HCT116 (cell line): ENCODE data around the gene ZNF473. TPM values are rescaled to one million over a fixed set of nuclear protein-coding genes. Genes with fewer than 3 reads are reported as not detected.

ENCODE experiments used
- ATAC-seq: fragments of 200-7000 bp; cut with Tn5 transposase; 2 replicates; pipeline ENCODE4 v1.9.1; 2020; ENCODE audit warnings: mild to moderate bottlenecking, moderate library complexity
- BruUV-seq: library from RNA; stranded (reverse); fragments of 400-500 nt; replicated peaks from 2 replicates; lab custom pipeline; 2021; lab: Mats Ljungman, UMichigan
- CTCF ChIA-PET: fragments of 300-600 bp; sonication (Branson Sonifier 250); formaldehyde crosslinking; loops from one replicate; lab custom pipeline; 2021; ENCODE audit warnings: antibody characterized with exemption; lab: Charles Lee
- POLR2A ChIA-PET: fragments of 300-600, 350-600 bp; sonication (Branson Sonifier 250); formaldehyde crosslinking; loops from one replicate; lab custom pipeline; 2021; ENCODE audit warnings: antibody characterized with exemption; lab: Charles Lee
- RAD21 ChIA-PET, 2 experiments: fragments of 300-600 bp; sonication (Branson Sonifier 250); formaldehyde crosslinking; loops; one replicate each; lab custom pipeline; 2023; ENCODE audit warnings: low total read pairs in 2 of 2; ENCODE audit not compliant: uncharacterized antibody in 2 of 2, unreplicated experiment in 2 of 2, low non-redundant PET in 1 of 2; lab: Charles Lee
- DNase-seq: peaks from one replicate; pipeline ENCODE4 v3.0.0-alpha.2; 2010; ENCODE audit warnings: low read depth, low spot score
- H2AFZ ChIP-seq: fragments of 200-600 bp; shearing (Covaris generic), sonication (generic); 2 replicates; pipeline ENCODE4 v1.6.1; 2017; ENCODE audit warnings: low read depth, mixed run types, mixed read lengths, antibody characterized with exemption, low read length; ENCODE audit not compliant: poor library complexity, severe bottlenecking
- H3K27ac ChIP-seq: 2 replicates; pipeline ENCODE4 v1.5.1; 2012; ENCODE audit warnings: low read depth, low read length
- H3K27me3 ChIP-seq: fragments of 200-600 bp; sonication (generic); 2 replicates; pipeline ENCODE4 v1.6.1; 2016; ENCODE audit warnings: mixed run types, low read length, mixed read lengths; ENCODE audit not compliant: insufficient read depth
- H3K36me3 ChIP-seq, 2 experiments: fragments of 200-500 bp in 1 of 2; fragments of 200-600 bp in 1 of 2; sonication (Bioruptor generic) in 1 of 2; sonication (generic) in 1 of 2; 2 replicates each; pipeline versions ENCODE4 v1.5.1 to v1.6.1; 2014 to 2016; ENCODE audit warnings: low read length in 2 of 2, inconsistent platforms in 1 of 2, mixed read lengths in 1 of 2, mixed run types in 1 of 2; ENCODE audit not compliant: insufficient read depth in 2 of 2, control insufficient read depth in 1 of 2
- H3K4me1 ChIP-seq, 2 experiments: fragments of 200-600 bp in 1 of 2; sonication (generic) in 1 of 2; 2 replicates each; pipeline versions ENCODE4 v1.5.1 to v1.6.1; 2012 to 2017; ENCODE audit warnings: low read length in 2 of 2, inconsistent platforms in 1 of 2, mild to moderate bottlenecking in 1 of 2, mixed read lengths in 1 of 2, mixed run types in 1 of 2, moderate library complexity in 1 of 2; ENCODE audit not compliant: insufficient read depth in 2 of 2, control insufficient read depth in 1 of 2
- H3K4me2 ChIP-seq: fragments of 200-600 bp; sonication (generic); 2 replicates; pipeline ENCODE4 v1.6.1; 2017; ENCODE audit warnings: mixed run types, low read length, mixed read lengths
- H3K4me3 ChIP-seq, 2 experiments: fragments of 200-600 bp in 1 of 2; sonication (generic) in 1 of 2; replicated peaks in 1 of 2; 2 replicates each; pipeline ENCODE4 v1.5.1; 2011 to 2016; ENCODE audit warnings: low read length in 2 of 2, control low read depth in 1 of 2, low read depth in 1 of 2, mild to moderate bottlenecking in 1 of 2, mixed read lengths in 1 of 2, mixed run types in 1 of 2
- H3K79me2 ChIP-seq: fragments of 200-600 bp; sonication (generic); 2 replicates; pipeline ENCODE4 v1.6.1; 2017; ENCODE audit warnings: mild to moderate bottlenecking, mixed run types, low read length, moderate library complexity, mixed read lengths; ENCODE audit not compliant: insufficient read depth
- H3K9ac ChIP-seq: fragments of 200-600 bp; sonication (generic); 2 replicates; pipeline ENCODE4 v1.6.1; 2016; ENCODE audit warnings: low read length, mixed read lengths
- H3K9me2 ChIP-seq: fragments of 200-600 bp; sonication (generic), shearing (Covaris generic); 2 replicates; pipeline ENCODE4 v1.6.1; 2017; ENCODE audit warnings: mixed run types, mild to moderate bottlenecking, moderate library complexity; ENCODE audit not compliant: insufficient read depth
- H3K9me3 ChIP-seq, 2 experiments: fragments of 200-500 bp in 1 of 2; fragments of 200-600 bp in 1 of 2; sonication (Bioruptor generic) in 1 of 2; sonication (generic) in 1 of 2; 2 replicates each; pipeline ENCODE4 v1.6.1; 2014 to 2017; ENCODE audit warnings: low read length in 2 of 2, mixed read lengths in 2 of 2, inconsistent platforms in 1 of 2, low read depth in 1 of 2, mild to moderate bottlenecking in 1 of 2, mixed run types in 1 of 2, moderate library complexity in 1 of 2; ENCODE audit not compliant: control insufficient read depth in 1 of 2, insufficient read depth in 1 of 2
- H4K20me1 ChIP-seq: fragments of 200-600 bp; sonication (generic), shearing (Covaris generic); 2 replicates; pipeline ENCODE4 v1.6.1; 2017; ENCODE audit warnings: mixed run types, mild to moderate bottlenecking, moderate library complexity; ENCODE audit not compliant: insufficient read depth
- ATF3 ChIP-seq: IDR thresholded peaks from 2 replicates; pipeline ENCODE4 v1.6.1; 2012
- CTCF ChIP-seq, 3 experiments: fragments of 200-600 bp in 1 of 3; sonication (generic) in 1 of 3; IDR thresholded peaks in 2 of 3; conservative IDR thresholded peaks in 1 of 3; 2 replicates each; pipeline ENCODE4 v1.5.1; 2012 to 2017; ENCODE audit warnings: low read depth in 2 of 3, low read length in 2 of 3, antibody characterized with exemption in 1 of 3, borderline replicate concordance in 1 of 3, control low read depth in 1 of 3, mild to moderate bottlenecking in 1 of 3, mixed read lengths in 1 of 3, mixed run types in 1 of 3, moderate library complexity in 1 of 3; ENCODE audit not compliant: insufficient read depth in 1 of 3
- EGR1 ChIP-seq: IDR thresholded peaks from 2 replicates; pipeline ENCODE4 v1.6.1; 2012; ENCODE audit warnings: low read depth
- ELF1 ChIP-seq: IDR thresholded peaks from 2 replicates; pipeline ENCODE4 v1.6.1; 2012; ENCODE audit warnings: low read depth, borderline replicate concordance
- POLR2A ChIP-seq: IDR thresholded peaks from 2 replicates; pipeline ENCODE4 v1.7.0; 2011; ENCODE audit warnings: borderline replicate concordance; ENCODE audit not compliant: insufficient read depth, insufficient read length; ENCODE audit errors: extremely low read depth
- REST ChIP-seq: IDR thresholded peaks from 2 replicates; pipeline ENCODE4 v1.6.1; 2012; ENCODE audit warnings: low read depth
- SP1 ChIP-seq: IDR thresholded peaks from 2 replicates; pipeline ENCODE4 v1.6.1; 2012; ENCODE audit warnings: low read depth
- TCF7L2 ChIP-seq: IDR thresholded peaks from 2 replicates; pipeline ENCODE4 v1.7.0; 2011; ENCODE audit warnings: borderline replicate concordance, inconsistent platforms; ENCODE audit not compliant: insufficient read depth, insufficient read length; ENCODE audit errors: extremely low read depth
- ZFX ChIP-seq: fragments of 450-650 bp; IDR thresholded peaks from 2 replicates; pipeline ENCODE4 v1.6.1; 2017
- intact Hi-C: fragments of 100-400 bp; cut with micrococcal nuclease; formaldehyde crosslinking; loops from 2 replicates; pipeline ENCODE4 v1.10.0; 2022
- total RNA-seq: library from RNA; stranded (reverse); gene quantifications from one replicate; pipeline ENCODE4 v1.2.1, GENCODE V29; 2021; ENCODE audit not compliant: unreplicated experiment

ZNF473 gene
- total RNA-seq, 1 experiment from 2014 or later, result 19.8 TPM

GRCh38 chr19:50022823-50023222, 3.0 kb upstream of the ZNF473 start (continued):
- TF ChIP-seq REST (no peak), ELF1 (no peak), TCF7L2 (no peak), SP1 (no peak), ZFX (no peak), EGR1 (no peak), POLR2A (no peak)

GRCh38 chr19:50024719-50025021, 1.1 kb upstream of the ZNF473 start:
- intact Hi-C loops, result loop anchor here (1.0 kb wide), 2 partner anchors 20 to 37 kb away; no protein-coding TSS in a partner anchor
- ChIA-PET CTCF (no interaction called here), RAD21 (no interaction called here), POLR2A (interaction anchor here (0.8 kb wide), 1 partner anchor 11 kb away, joined by 3 read pairs; no protein-coding TSS in a partner anchor)
- Histone ChIP-seq H3K36me3 (0 out of 4 replicates have a peak, but pooled peaks cover 2% of the 10 kb centered on the region in 2 experiments), H3K4me2 (peak overlapping the region; percentile 98), H2AFZ (no peak overlapping the region), H3K4me1 (peaks cover 5 to 23% of the 10 kb centered on the region in 2 experiments; a peak in 2 of 4 replicates), H3K9me2 (no peaks in the 10 kb centered on the region), H3K79me2 (peaks cover 82% of the 10 kb centered on the region), H3K4me3 (peak overlapping the region; percentile 62 to 100), H3K9ac (peak overlapping the region; percentile 94), H3K27ac (peak overlapping the region; percentile 69), H3K27me3 (no peaks in the 10 kb centered on the region), H3K9me3 (no peaks in the 10 kb centered on the region), H4K20me1 (0 out of 2 replicates have a peak, but pooled peaks cover 5% of the 10 kb centered on the region)
- BruUV-seq, result no TSS peak
- ATAC-seq (peak; percentile 37), DNase-seq (no peak)
- TF ChIP-seq ATF3 (no peak), CTCF (IDR thresholded peaks at IDR 0.05 in 2 of 3, conservative IDR thresholded peaks at IDR 0.05 in 1 of 3; ENCODE audit: borderline replicate concordance in 1 of 3, insufficient read depth in 1 of 3, low read depth in 2 of 3, low read length in 2 of 3) (no peak)
